Activated naive CD8-positive, alpha-beta T cell treated with anti-CD3 and anti-CD28 coated beads, Interleukin-2, amount 50 U/mL, for 24 hours (primary cell): ENCODE data around the gene ARID3A.
"Not testable (repeated sequence)": the region's sequence is repeated elsewhere in the genome, so short reads cannot be mapped to it uniquely, and the experiment has no call there.

ENCODE experiments used
- ATAC-seq: fragments of 150-1000 bp; cut with Tn5 transposase; one replicate; pipeline ENCODE4 v1.10.0; 2021
- DNase-seq: peaks from one replicate; pipeline ENCODE4 v3.0.0; 2021
- H3K27ac Mint-ChIP-seq: one replicate; pipeline ENCODE4 v1.8.0; 2021; ENCODE audit warnings: mild to moderate bottlenecking, mixed read lengths
- H3K27me3 Mint-ChIP-seq: one replicate; pipeline ENCODE4 v1.8.0; 2021; ENCODE audit warnings: mixed read lengths
- H3K36me3 Mint-ChIP-seq: one replicate; pipeline ENCODE4 v1.8.0; 2021; ENCODE audit warnings: low read depth, mixed read lengths
- H3K4me1 Mint-ChIP-seq: one replicate; pipeline ENCODE4 v1.8.0; 2021; ENCODE audit warnings: mixed read lengths
- H3K4me3 Mint-ChIP-seq: one replicate; pipeline ENCODE4 v1.8.0; 2021; ENCODE audit warnings: mild to moderate bottlenecking, moderate library complexity, mixed read lengths
- H3K9me3 Mint-ChIP-seq: one replicate; pipeline ENCODE4 v1.8.0; 2021; ENCODE audit warnings: mixed read lengths

Gene ARID3A

GRCh38 chr19:1015782-1016646 is 90.2 kb downstream of the ARID3A start:
- DNase-seq (no peak), ATAC-seq (no peak)
- H3K9me3 Mint-ChIP-seq = no peaks in the 10 kb centered on the region
- H3K27me3 Mint-ChIP-seq = no peaks in the 10 kb centered on the region
- H3K36me3 Mint-ChIP-seq = peaks cover 4% of the 10 kb centered on the region
- no peak overlapping the region for H3K4me3 Mint-ChIP-seq
- H3K27ac Mint-ChIP-seq = no peak overlapping the region
- H3K4me1 Mint-ChIP-seq = peaks cover 35% of the 10 kb centered on the region

GRCh38 chr19:1016647-1017114 is 90.8 kb downstream of the ARID3A start:
- DNase-seq = no peak
- peaks cover 42% of the 10 kb centered on the region for H3K4me1 Mint-ChIP-seq
- no peak for ATAC-seq
- H3K36me3 Mint-ChIP-seq = peaks cover 7% of the 10 kb centered on the region
- peak overlapping the region; percentile 34 for H3K4me3 Mint-ChIP-seq
- H3K27me3 Mint-ChIP-seq = peaks cover 5% of the 10 kb centered on the region
- peak overlapping the region; percentile 59 for H3K27ac Mint-ChIP-seq
- no peaks in the 10 kb centered on the region for H3K9me3 Mint-ChIP-seq

- Mint-ChIP-seq H3K4me1 (peaks cover 44% of the 10 kb centered on the region), H3K36me3 (peaks cover 7% of the 10 kb centered on the region), H3K27ac (peak overlapping the region; percentile 59), H3K27me3 (peaks cover 5% of the 10 kb centered on the region), H3K4me3 (peak overlapping the region; percentile 34), H3K9me3 (no peaks in the 10 kb centered on the region)
- no peak for ATAC-seq
- DNase-seq = no peak
Observed at GRCh38 chr19:1017115-1017905, 91.5 kb downstream of the ARID3A start.

- Mint-ChIP-seq H3K9me3 (no peaks in the 10 kb centered on the region), H3K36me3 (peaks cover 7% of the 10 kb centered on the region), H3K27me3 (peaks cover 5% of the 10 kb centered on the region), H3K4me3 (peak overlapping the region; percentile 38), H3K27ac (peak overlapping the region; percentile 59), H3K4me1 (peaks cover 44% of the 10 kb centered on the region)
- ATAC-seq (no peak), DNase-seq (no peak)
Observed at GRCh38 chr19:1017906-1018305, 92.1 kb downstream of the ARID3A start.

GRCh38 chr19:1018393-1018792 is 92.6 kb downstream of the ARID3A start:
- ATAC-seq (no peak), DNase-seq (no peak)
- Mint-ChIP-seq H3K9me3 (no peaks in the 10 kb centered on the region), H3K27ac (peak overlapping the region; percentile 56), H3K4me3 (peak overlapping the region; percentile 94), H3K36me3 (peaks cover 7% of the 10 kb centered on the region), H3K4me1 (peaks cover 44% of the 10 kb centered on the region), H3K27me3 (peaks cover 5% of the 10 kb centered on the region)

- H3K4me3 Mint-ChIP-seq = peak overlapping the region; percentile 94
- H3K27me3 Mint-ChIP-seq = peaks cover 5% of the 10 kb centered on the region
- no peak for DNase-seq
- H3K36me3 Mint-ChIP-seq = peaks cover 7% of the 10 kb centered on the region
- no peaks in the 10 kb centered on the region for H3K9me3 Mint-ChIP-seq
- ATAC-seq = no peak
- H3K4me1 Mint-ChIP-seq = peaks cover 44% of the 10 kb centered on the region
- H3K27ac Mint-ChIP-seq = peak overlapping the region; percentile 56
Observed at GRCh38 chr19:1018932-1019615, 93.2 kb downstream of the ARID3A start.

GRCh38 chr19:1019616-1019961 is 93.8 kb downstream of the ARID3A start:
- peaks cover 5% of the 10 kb centered on the region for H3K27me3 Mint-ChIP-seq
- H3K36me3 Mint-ChIP-seq = peaks cover 7% of the 10 kb centered on the region
- H3K27ac Mint-ChIP-seq = peak overlapping the region; percentile 84
- no peaks in the 10 kb centered on the region for H3K9me3 Mint-ChIP-seq
- ATAC-seq (no peak), DNase-seq (no peak)
- H3K4me3 Mint-ChIP-seq = peak overlapping the region; percentile 94
- H3K4me1 Mint-ChIP-seq = peaks cover 44% of the 10 kb centered on the region

GRCh38 chr19:1019980-1020867 is 94.4 kb downstream of the ARID3A start:
- no peaks in the 10 kb centered on the region for H3K9me3 Mint-ChIP-seq
- peak overlapping the region; percentile 84 for H3K27ac Mint-ChIP-seq
- no peak for ATAC-seq
- peak; percentile 31 for DNase-seq
- H3K36me3 Mint-ChIP-seq = peaks cover 7% of the 10 kb centered on the region
- peaks cover 44% of the 10 kb centered on the region for H3K4me1 Mint-ChIP-seq
- peak overlapping the region; percentile 94 for H3K4me3 Mint-ChIP-seq
- peaks cover 5% of the 10 kb centered on the region for H3K27me3 Mint-ChIP-seq

- Mint-ChIP-seq H3K4me3 (peak within 1 kb of the TSS; percentile 94), H3K4me1 (peaks cover 46% of the 10 kb centered on the region), H3K27ac (peak within 1 kb of the TSS; percentile 100), H3K27me3 (peaks cover 5% of the 10 kb centered on the region), H3K9me3 (no peaks in the 10 kb centered on the region), H3K36me3 (peaks cover 7% of the 10 kb centered on the region)
- peak; percentile 90 for ATAC-seq
- peak; percentile 97 for DNase-seq
Observed at GRCh38 chr19:1020868-1021425, 95.1 kb downstream of the ARID3A start, which contains the start of gene TMEM259. TSS of gene TMEM259 (minus strand) at chr19:1021123. CDS start at chr19:1020996, 127 bp downstream.

- not testable (repeated sequence) for H3K36me3 Mint-ChIP-seq, H3K4me3 Mint-ChIP-seq, DNase-seq, H3K27ac Mint-ChIP-seq, H3K27me3 Mint-ChIP-seq, H3K9me3 Mint-ChIP-seq, ATAC-seq
- peaks cover 30% of the 10 kb centered on the region for H3K4me1 Mint-ChIP-seq
Observed at GRCh38 chr19:1023883-1024188, 98.0 kb downstream of the ARID3A start.

GRCh38 chr19:1025080-1025479 is 99.2 kb downstream of the ARID3A start:
- peak overlapping the region; percentile 13 for H3K27ac Mint-ChIP-seq
- H3K36me3 Mint-ChIP-seq, ATAC-seq, DNase-seq, H3K9me3 Mint-ChIP-seq, H3K27me3 Mint-ChIP-seq, H3K4me3 Mint-ChIP-seq: not testable (repeated sequence)
- peaks cover 26% of the 10 kb centered on the region for H3K4me1 Mint-ChIP-seq
